Testis (tissue), 2 donors: ENCODE results near the gene SERGEF.

Source experiments
- POLR2A ChIP-seq: fragments of 450-650 bp; IDR thresholded peaks from one replicate; pipeline ENCODE4 v1.6.1; 2017; ENCODE audit warnings: antibody characterized with exemption, mild to moderate bottlenecking, moderate library complexity
- TF ChIP-seq, protein P1 (sequence below), 3 experiments: fragments of 450-650 bp in 2 of 3; fragments of 200-600 bp in 1 of 3; sonication (generic) in 1 of 3; IDR thresholded peaks; one replicate each; pipeline ENCODE4 v1.5.1; 2016 to 2019; ENCODE audit warnings: antibody characterized with exemption in 3 of 3, mild to moderate bottlenecking in 2 of 3, moderate library complexity in 1 of 3

DNA sequence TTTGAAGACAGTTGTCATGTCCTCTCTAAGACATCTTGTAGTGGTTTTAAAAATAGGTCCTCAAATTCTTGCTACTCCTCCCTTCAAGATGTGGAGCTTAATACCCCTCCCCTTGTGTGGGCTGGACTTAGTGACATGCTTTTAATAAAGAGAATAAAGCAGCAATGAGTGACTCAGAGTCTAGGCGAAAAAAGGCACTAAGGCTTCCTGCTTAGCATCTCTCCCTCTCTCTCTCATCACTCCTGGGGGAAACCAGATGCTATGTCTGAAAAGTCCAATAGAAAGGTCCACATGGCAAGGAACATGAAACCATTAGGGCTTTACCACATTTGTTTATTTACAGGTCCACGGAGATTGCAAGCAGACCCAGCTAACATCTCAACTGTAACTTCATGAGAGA, 11.7 kb downstream of the SERGEF start:
- TF ChIP-seq, protein P1, sequence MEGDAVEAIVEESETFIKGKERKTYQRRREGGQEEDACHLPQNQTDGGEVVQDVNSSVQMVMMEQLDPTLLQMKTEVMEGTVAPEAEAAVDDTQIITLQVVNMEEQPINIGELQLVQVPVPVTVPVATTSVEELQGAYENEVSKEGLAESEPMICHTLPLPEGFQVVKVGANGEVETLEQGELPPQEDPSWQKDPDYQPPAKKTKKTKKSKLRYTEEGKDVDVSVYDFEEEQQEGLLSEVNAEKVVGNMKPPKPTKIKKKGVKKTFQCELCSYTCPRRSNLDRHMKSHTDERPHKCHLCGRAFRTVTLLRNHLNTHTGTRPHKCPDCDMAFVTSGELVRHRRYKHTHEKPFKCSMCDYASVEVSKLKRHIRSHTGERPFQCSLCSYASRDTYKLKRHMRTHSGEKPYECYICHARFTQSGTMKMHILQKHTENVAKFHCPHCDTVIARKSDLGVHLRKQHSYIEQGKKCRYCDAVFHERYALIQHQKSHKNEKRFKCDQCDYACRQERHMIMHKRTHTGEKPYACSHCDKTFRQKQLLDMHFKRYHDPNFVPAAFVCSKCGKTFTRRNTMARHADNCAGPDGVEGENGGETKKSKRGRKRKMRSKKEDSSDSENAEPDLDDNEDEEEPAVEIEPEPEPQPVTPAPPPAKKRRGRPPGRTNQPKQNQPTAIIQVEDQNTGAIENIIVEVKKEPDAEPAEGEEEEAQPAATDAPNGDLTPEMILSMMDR (IDR thresholded peaks at IDR 0.05): no peak
- no peak for TF ChIP-seq POLR2A
